HepG2 (cell line): ENCODE data around the gene HLA-DOA. TPM values are rescaled to one million over a fixed set of nuclear protein-coding genes. Genes with fewer than 3 reads are reported as not detected.
A peak's percentile ranks its signal among the peaks of the same experiment; 100 is the strongest.

ENCODE experiments used
- FOXA1 ChIP-seq, 2 experiments: fragments of 450-650 bp in 1 of 2; sonication (generic) in 1 of 2; formaldehyde crosslinking in 1 of 2; IDR thresholded peaks; 2 replicates each; pipeline versions ENCODE4 v1.4.0 to v1.6.1; 2016 to 2020; ENCODE audit warnings: missing genetic modification reagents in 1 of 2
- GLI4 ChIP-seq: sonication (generic); formaldehyde crosslinking; IDR thresholded peaks from 2 replicates; pipeline ENCODE4 v1.5.1; 2020; ENCODE audit warnings: missing genetic modification reagents, mild to moderate bottlenecking, moderate library complexity, borderline replicate concordance
- HIC2 ChIP-seq: sonication (generic); formaldehyde crosslinking; IDR thresholded peaks from 2 replicates; pipeline ENCODE4 v1.9.0; 2022; ENCODE audit warnings: low read depth, missing genetic modification reagents
- HOXD1 ChIP-seq: sonication (generic); formaldehyde crosslinking; IDR thresholded peaks from 2 replicates; pipeline ENCODE4 v1.5.0; 2020; ENCODE audit warnings: missing genetic modification reagents
- MEIS1 ChIP-seq: sonication (generic); formaldehyde crosslinking; IDR thresholded peaks from 2 replicates; pipeline ENCODE4 v1.9.0; 2021; ENCODE audit warnings: mild to moderate bottlenecking, missing genetic modification reagents, moderate library complexity, borderline replicate concordance
- PCBP1 ChIP-seq: fragments of 200-400 bp; formaldehyde crosslinking; IDR thresholded peaks from 2 replicates; pipeline ENCODE4 v1.6.1; 2017; ENCODE audit warnings: mild to moderate bottlenecking, low read depth, low read length, borderline replicate concordance
- RORA ChIP-seq: sonication (generic); formaldehyde crosslinking; IDR thresholded peaks from 2 replicates; pipeline ENCODE4 v1.5.0; 2020; ENCODE audit warnings: mild to moderate bottlenecking, missing genetic modification reagents, moderate library complexity
- ZBTB38 ChIP-seq: sonication (generic); formaldehyde crosslinking; IDR thresholded peaks from 2 replicates; pipeline ENCODE4 v1.5.1; 2020; ENCODE audit warnings: mild to moderate bottlenecking, missing genetic modification reagents
- ZFP91 ChIP-seq: sonication (generic); formaldehyde crosslinking; IDR thresholded peaks from 2 replicates; pipeline ENCODE4 v1.9.0; 2022; ENCODE audit warnings: missing genetic modification reagents, mild to moderate bottlenecking, borderline replicate concordance
- ZHX2 ChIP-seq, 2 experiments: sonication (generic) in 1 of 2; formaldehyde crosslinking in 1 of 2; IDR thresholded peaks; 2 replicates each; pipeline versions ENCODE4 v1.6.1 to v1.9.0; 2014 to 2022; ENCODE audit warnings: antibody characterized with exemption in 1 of 2, borderline replicate concordance in 1 of 2, inconsistent platforms in 1 of 2, low read depth in 1 of 2, missing genetic modification reagents in 1 of 2
- ZNF446 ChIP-seq: sonication (generic); formaldehyde crosslinking; IDR thresholded peaks from 2 replicates; pipeline ENCODE4 v1.5.0; 2020; ENCODE audit warnings: mild to moderate bottlenecking, missing genetic modification reagents
- ZNF468 ChIP-seq: sonication (generic); formaldehyde crosslinking; IDR thresholded peaks from 2 replicates; pipeline ENCODE4 v1.8.0; 2022; ENCODE audit warnings: mild to moderate bottlenecking, moderate library complexity, missing genetic modification reagents
- ZNF572 ChIP-seq: sonication (generic); formaldehyde crosslinking; IDR thresholded peaks from 2 replicates; pipeline ENCODE4 v1.5.1; 2020; ENCODE audit warnings: mild to moderate bottlenecking, missing genetic modification reagents
- ZNF781 ChIP-seq: sonication (generic); formaldehyde crosslinking; IDR thresholded peaks from 2 replicates; pipeline ENCODE4 v1.5.1; 2020; ENCODE audit warnings: borderline replicate concordance, mild to moderate bottlenecking, missing genetic modification reagents; ENCODE audit errors: not compliant biosample characterization
- ZSCAN20 ChIP-seq: sonication (generic); formaldehyde crosslinking; IDR thresholded peaks from 2 replicates; pipeline ENCODE4 v1.4.0; 2020; ENCODE audit warnings: missing genetic modification reagents, mild to moderate bottlenecking, borderline replicate concordance
- polyA plus RNA-seq, 8 experiments: library from polyadenylated mRNA; depleted of rRNA in 3 of 8; stranded (reverse) in 7 of 8; unstranded in 1 of 8; fragments of >200 nt; fragmentation: Illumina TruSeq in 4 of 8; extraction: Trizol in 4 of 8; gene quantifications; 2 replicates each; pipeline versions ENCODE4 v1.2.1 to v1.2.3, GENCODE V29; 2011 to 2016; ENCODE audit warnings: low read depth in 4 of 8, missing spikeins in 1 of 8, mixed read lengths in 1 of 8; ENCODE audit not compliant: insufficient read depth in 1 of 8
- total RNA-seq, 5 experiments: library from RNA; depleted of rRNA; stranded (reverse); fragments of >200 nt; fragmentation: Illumina TruSeq; extraction: Trizol; gene quantifications; 2 replicates each; pipeline ENCODE4 v1.2.3, GENCODE V29; 2016; ENCODE audit warnings: low read depth in 1 of 5

The HLA-DOA gene
- total and polyA plus RNA-seq, 2 of the 13 experiments (the other 11 are each of a cell fraction or from before 2014, with no cell fraction given), result 0.03 to 0.09 TPM

GRCh38 chr6:32969685-32970412 lies 39.5 kb downstream of the HLA-DOA start (continued):
- TF ChIP-seq ZHX2 (IDR thresholded peaks at IDR 0.05; ENCODE audit: low read depth) (peak; percentile 74; the same call in 1 of the 2 replicates), ZHX2 (CRISPR knock-in tag; IDR thresholded peaks at IDR 0.05; ENCODE audit: borderline replicate concordance) (no peak; the same call in 1 of the 2 replicates), MEIS1 (CRISPR knock-in tag) (0 out of 2 replicates have a peak, but pooled peaks have one; percentile 16), HOXD1 (CRISPR knock-in tag) (peak; percentile 66), ZNF468 (CRISPR knock-in tag) (no peak), HIC2 (CRISPR knock-in tag) (no peak), FOXA1 (IDR thresholded peaks at IDR 0.05) (no peak), FOXA1 (CRISPR knock-in tag; IDR thresholded peaks at IDR 0.05) (0 out of 2 replicates have a peak, but pooled peaks have one; percentile 24), RORA (CRISPR knock-in tag) (no peak; the same call in 1 of the 2 replicates), ZFP91 (CRISPR knock-in tag) (peak; percentile 25; the same call in 1 of the 2 replicates), ZBTB38 (CRISPR knock-in tag) (no peak), ZNF572 (CRISPR knock-in tag) (peak; percentile 31; the same call in 1 of the 2 replicates), ZSCAN20 (CRISPR knock-in tag) (peak; percentile 58; the same call in 1 of the 2 replicates), GLI4 (CRISPR knock-in tag) (peak; percentile 94; the same call in 1 of the 2 replicates), ZNF446 (0 out of 2 replicates have a peak, but pooled peaks have one; percentile 47), ZNF781 (CRISPR knock-in tag) (peak; percentile 54), PCBP1 (peak; percentile 84; the same call in 1 of the 2 replicates)
